Neural cell (in vitro differentiated cells): ENCODE results near the gene NALCN.

ENCODE experiments used
- EP300 ChIP-seq: fragments of 450-650 bp; conservative IDR thresholded peaks from 2 replicates; pipeline ENCODE4 v1.6.1; 2014; ENCODE audit warnings: antibody characterized with exemption, mild to moderate bottlenecking, moderate library complexity; ENCODE audit not compliant: poor library complexity, severe bottlenecking
- REST ChIP-seq: IDR thresholded peaks from 2 replicates; pipeline ENCODE4 v1.6.1; 2012; ENCODE audit warnings: borderline replicate concordance
- SMC3 ChIP-seq: fragments of 450-650 bp; conservative IDR thresholded peaks from 2 replicates; pipeline ENCODE4 v1.6.1; 2014; ENCODE audit warnings: antibody characterized with exemption, mild to moderate bottlenecking, moderate library complexity; ENCODE audit not compliant: poor library complexity
- TAF1 ChIP-seq: IDR thresholded peaks from 2 replicates; pipeline ENCODE4 v1.6.1; 2012; ENCODE audit warnings: low read depth
- TF ChIP-seq, protein P1 (sequence below): fragments of 450-650 bp; IDR thresholded peaks from 2 replicates; pipeline ENCODE4 v1.5.1; 2014; ENCODE audit warnings: antibody characterized with exemption, mild to moderate bottlenecking, moderate library complexity; ENCODE audit not compliant: poor library complexity, severe bottlenecking

DNA sequence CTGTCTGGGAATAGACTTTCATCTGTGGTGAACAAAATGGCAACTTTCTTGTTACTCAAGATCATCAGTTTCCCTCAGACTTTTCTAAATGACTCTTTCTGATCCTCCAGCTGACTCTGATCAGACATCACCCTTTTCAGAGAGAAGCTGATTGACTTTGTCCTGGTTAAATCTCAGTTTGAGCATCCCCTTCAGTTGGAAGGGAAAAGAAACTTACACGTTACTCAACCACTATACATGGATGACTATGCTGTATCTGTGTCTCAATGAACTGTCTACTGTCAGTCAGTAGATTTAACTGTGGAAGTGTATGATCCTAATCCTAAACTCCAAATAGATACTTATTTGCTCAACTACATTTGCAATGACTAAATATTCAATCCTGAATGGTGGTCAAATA, 118.5 kb downstream of the NALCN start:
- TF ChIP-seq, protein P1, sequence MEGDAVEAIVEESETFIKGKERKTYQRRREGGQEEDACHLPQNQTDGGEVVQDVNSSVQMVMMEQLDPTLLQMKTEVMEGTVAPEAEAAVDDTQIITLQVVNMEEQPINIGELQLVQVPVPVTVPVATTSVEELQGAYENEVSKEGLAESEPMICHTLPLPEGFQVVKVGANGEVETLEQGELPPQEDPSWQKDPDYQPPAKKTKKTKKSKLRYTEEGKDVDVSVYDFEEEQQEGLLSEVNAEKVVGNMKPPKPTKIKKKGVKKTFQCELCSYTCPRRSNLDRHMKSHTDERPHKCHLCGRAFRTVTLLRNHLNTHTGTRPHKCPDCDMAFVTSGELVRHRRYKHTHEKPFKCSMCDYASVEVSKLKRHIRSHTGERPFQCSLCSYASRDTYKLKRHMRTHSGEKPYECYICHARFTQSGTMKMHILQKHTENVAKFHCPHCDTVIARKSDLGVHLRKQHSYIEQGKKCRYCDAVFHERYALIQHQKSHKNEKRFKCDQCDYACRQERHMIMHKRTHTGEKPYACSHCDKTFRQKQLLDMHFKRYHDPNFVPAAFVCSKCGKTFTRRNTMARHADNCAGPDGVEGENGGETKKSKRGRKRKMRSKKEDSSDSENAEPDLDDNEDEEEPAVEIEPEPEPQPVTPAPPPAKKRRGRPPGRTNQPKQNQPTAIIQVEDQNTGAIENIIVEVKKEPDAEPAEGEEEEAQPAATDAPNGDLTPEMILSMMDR = no peak
- TF ChIP-seq TAF1 (no peak), REST (no peak), EP300 (no peak), SMC3 (no peak)
